ENCODE measurements around the gene RBM34. TPM values are rescaled to one million over a fixed set of nuclear protein-coding genes. Genes with fewer than 3 reads are reported as not detected.

Gene RBM34
- total and polyA plus RNA-seq, 10 of the 15 experiments (the other 5 are each of a cell fraction or from before 2014, with no cell fraction given), result 46.4 to 132 (median 109) TPM

- peak; percentile 62; the same call in 1 of the 2 replicates for TF ChIP-seq RELB (IDR thresholded peaks at IDR 0.05; ENCODE audit: low read depth)
- TF ChIP-seq KLF5 (IDR thresholded peaks at IDR 0.05; ENCODE audit: partially characterized antibody), result no peak
- TF ChIP-seq POU2F2 (IDR thresholded peaks at IDR 0.05; ENCODE audit: borderline replicate concordance, low read depth, low read length), result peak; percentile 69; the same call in 1 of the 3 replicates
- TF ChIP-seq ATF7 (IDR thresholded peaks at IDR 0.05; ENCODE audit: low read depth), result peak; percentile 61; the same call in 1 of the 2 replicates
- peak; percentile 77; the same call in 1 of the 2 replicates for TF ChIP-seq HDGF (IDR thresholded peaks at IDR 0.05)
- TF ChIP-seq ATF3 (IDR thresholded peaks at IDR 0.05; ENCODE audit: borderline replicate concordance, extremely low read depth, low read depth, low read length), result peak; percentile 50; the same call in 1 of the 2 replicates
- TF ChIP-seq IRF3 (IDR thresholded peaks at IDR 0.05), result peak; percentile 37; the same call in 1 of the 2 replicates
- TF ChIP-seq ZBTB40 (IDR thresholded peaks at IDR 0.05; ENCODE audit: borderline replicate concordance), result peak; percentile 82
- peak; percentile 25 for TF ChIP-seq SKIL (IDR thresholded peaks at IDR 0.05; ENCODE audit: low read depth, poor library complexity, severe bottlenecking)
- no peak for TF ChIP-seq KDM1A (IDR thresholded peaks at IDR 0.05; ENCODE audit: borderline replicate concordance)
- peak; percentile 95 for TF ChIP-seq SMAD5 (IDR thresholded peaks at IDR 0.05; ENCODE audit: low read depth)
- TF ChIP-seq ZBTB33 (IDR thresholded peaks at IDR 0.05), result no peak
- no peak for TF ChIP-seq ATF2 (IDR thresholded peaks at IDR 0.05; ENCODE audit: low read length)
- 0 out of 2 replicates have a peak, but pooled peaks have one; percentile 30 for TF ChIP-seq TBL1XR1 (IDR thresholded peaks at IDR 0.05; ENCODE audit: low read depth, low read length)
These were observed 32.4 kb downstream of the RBM34 start, which contains the start of gene TOMM20 (continued) for GRCh38 chr1:235128456-235129328.

All from GM12878 (cell line).